ENCODE results near the gene RFX1. TPM values are rescaled to one million over a fixed set of nuclear protein-coding genes. Genes with fewer than 3 reads are reported as not detected.

Gene RFX1
- total and polyA plus RNA-seq, 2 of the 13 experiments (the other 11 are each of a cell fraction or from before 2014, with no cell fraction given), result 1.1 to 1.3 TPM

- H4K20me1 ChIP-seq (ENCODE audit: insufficient read depth, low read length), result no peaks in the 10 kb centered on the region
- CTCF ChIA-PET (ENCODE audit: low intra/inter-chr PET ratio, low total read pairs), result no interaction called here
- H3K9ac ChIP-seq (ENCODE audit: insufficient read depth, low read depth, low read length), result no peak overlapping the region
- no peak overlapping the region for H3K4me3 ChIP-seq (replicated peaks in 1 of 3; ENCODE audit: insufficient read depth in 1 of 3, low read depth in 2 of 3, low read length in 3 of 3)
- TF ChIP-seq ARHGAP35 (CRISPR knock-in tag; IDR thresholded peaks at IDR 0.05; ENCODE audit: borderline replicate concordance) (no peak), ZNF138 (CRISPR knock-in tag; IDR thresholded peaks at IDR 0.05; ENCODE audit: low read depth) (no peak), RBAK (CRISPR knock-in tag; IDR thresholded peaks at IDR 0.05) (no peak), ZNF770 (CRISPR knock-in tag; IDR thresholded peaks at IDR 0.05) (peak; percentile 73)
- TF ChIP-seq, protein P1, sequence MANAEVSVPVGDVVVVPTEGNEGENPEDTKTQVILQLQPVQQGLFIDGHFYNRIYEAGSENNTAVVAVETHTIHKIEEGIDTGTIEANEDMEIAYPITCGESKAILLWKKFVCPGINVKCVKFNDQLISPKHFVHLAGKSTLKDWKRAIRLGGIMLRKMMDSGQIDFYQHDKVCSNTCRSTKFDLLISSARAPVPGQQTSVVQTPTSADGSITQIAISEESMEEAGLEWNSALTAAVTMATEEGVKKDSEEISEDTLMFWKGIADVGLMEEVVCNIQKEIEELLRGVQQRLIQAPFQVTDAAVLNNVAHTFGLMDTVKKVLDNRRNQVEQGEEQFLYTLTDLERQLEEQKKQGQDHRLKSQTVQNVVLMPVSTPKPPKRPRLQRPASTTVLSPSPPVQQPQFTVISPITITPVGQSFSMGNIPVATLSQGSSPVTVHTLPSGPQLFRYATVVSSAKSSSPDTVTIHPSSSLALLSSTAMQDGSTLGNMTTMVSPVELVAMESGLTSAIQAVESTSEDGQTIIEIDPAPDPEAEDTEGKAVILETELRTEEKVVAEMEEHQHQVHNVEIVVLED (CRISPR knock-in tag; IDR thresholded peaks at IDR 0.05; ENCODE audit: borderline replicate concordance), result no peak
- no TSS peak for BruUV-seq (replicated peaks)
- no peak overlapping the region for H3K27ac ChIP-seq (ENCODE audit: extremely low read length, insufficient read depth, low read length)
- in situ Hi-C loops (cut with HindIII; ENCODE audit: extremely low pct_ligation_motif_present, low pct_unique_long_range_greater_than_20kb), result no loop called here
- H3K36me3 ChIP-seq (replicated peaks in 1 of 2; ENCODE audit: control insufficient read depth in 1 of 2, insufficient read depth in 2 of 2, low read length in 2 of 2), result no peaks in the 10 kb centered on the region
- ATAC-seq (no peak), FAIRE-seq (no peak), DNase-seq (ENCODE audit: low spot score) (no peak)
- no peaks in the 10 kb centered on the region; a peak in 2 of 5 replicates for H3K27me3 ChIP-seq (ENCODE audit: control insufficient read depth in 1 of 2, insufficient read depth in 2 of 2, low read length in 2 of 2)
- peak overlapping the region; percentile 58 for H2AFZ ChIP-seq (ENCODE audit: low read length)
- no peaks in the 10 kb centered on the region for H3K9me3 ChIP-seq (ENCODE audit: low read length)
- no peaks in the 10 kb centered on the region for H3K79me2 ChIP-seq (ENCODE audit: insufficient read depth, low read length)
- POLR2A ChIA-PET, result no interaction called here
- H3K4me2 ChIP-seq (ENCODE audit: low read depth, low read length), result 0 out of 2 replicates have a peak overlapping the region, but pooled peaks have one; percentile 4
- 30% methylated on average over 4 of the region's 4 CpGs for WGBS (ENCODE audit: low lambda C conversion rate)
- H3K4me1 ChIP-seq (ENCODE audit: insufficient read depth, low read length), result peaks cover 46% of the 10 kb centered on the region
- intact Hi-C loops (cut with micrococcal nuclease; ENCODE audit: unreplicated experiment), result loop anchor here (2.0 kb wide), 1 partner anchor 116 kb away; the partner anchor contains the start of genes BRME1 and CC2D1A
Measured at GRCh38 chr19:14022469-14022868, 16.3 kb upstream of the RFX1 start.
